PC-9 (cell line): ENCODE data around the gene DCLK2.

ENCODE experiments used
- EZH2 ChIP-seq: fragments of 200-600 bp; sonication (generic); IDR thresholded peaks from 2 replicates; pipeline ENCODE4 v1.8.0; 2017; ENCODE audit warnings: antibody characterized with exemption, low read depth
- TF ChIP-seq, protein P1 (sequence below): fragments of 200-600 bp; sonication (generic); conservative IDR thresholded peaks from 2 replicates; pipeline ENCODE4 v1.6.1; 2017; ENCODE audit warnings: mixed run types, antibody characterized with exemption, mild to moderate bottlenecking, moderate library complexity

DNA sequence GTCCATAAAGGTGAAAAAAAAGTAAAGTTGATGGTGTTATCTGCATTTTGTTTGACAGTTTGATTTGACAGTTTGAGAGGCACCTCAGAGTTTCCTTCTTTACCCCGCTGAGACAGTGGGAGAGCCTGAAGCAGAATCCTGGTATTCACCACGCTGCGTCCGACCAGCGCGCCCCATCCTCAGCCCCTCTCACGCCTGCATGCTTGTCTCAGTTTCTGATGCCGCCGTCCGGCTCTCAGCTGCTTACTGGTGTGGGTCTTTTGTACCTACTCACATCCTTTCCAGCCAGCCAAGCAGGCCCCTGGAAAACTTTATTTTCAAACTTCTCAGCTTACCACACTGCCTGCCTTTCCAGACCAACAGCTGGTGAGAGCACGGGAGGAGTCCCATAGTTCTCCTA lies 175.2 kb downstream of the DCLK2 start:
- TF ChIP-seq, protein P1, sequence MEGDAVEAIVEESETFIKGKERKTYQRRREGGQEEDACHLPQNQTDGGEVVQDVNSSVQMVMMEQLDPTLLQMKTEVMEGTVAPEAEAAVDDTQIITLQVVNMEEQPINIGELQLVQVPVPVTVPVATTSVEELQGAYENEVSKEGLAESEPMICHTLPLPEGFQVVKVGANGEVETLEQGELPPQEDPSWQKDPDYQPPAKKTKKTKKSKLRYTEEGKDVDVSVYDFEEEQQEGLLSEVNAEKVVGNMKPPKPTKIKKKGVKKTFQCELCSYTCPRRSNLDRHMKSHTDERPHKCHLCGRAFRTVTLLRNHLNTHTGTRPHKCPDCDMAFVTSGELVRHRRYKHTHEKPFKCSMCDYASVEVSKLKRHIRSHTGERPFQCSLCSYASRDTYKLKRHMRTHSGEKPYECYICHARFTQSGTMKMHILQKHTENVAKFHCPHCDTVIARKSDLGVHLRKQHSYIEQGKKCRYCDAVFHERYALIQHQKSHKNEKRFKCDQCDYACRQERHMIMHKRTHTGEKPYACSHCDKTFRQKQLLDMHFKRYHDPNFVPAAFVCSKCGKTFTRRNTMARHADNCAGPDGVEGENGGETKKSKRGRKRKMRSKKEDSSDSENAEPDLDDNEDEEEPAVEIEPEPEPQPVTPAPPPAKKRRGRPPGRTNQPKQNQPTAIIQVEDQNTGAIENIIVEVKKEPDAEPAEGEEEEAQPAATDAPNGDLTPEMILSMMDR, result no peak
- TF ChIP-seq EZH2, result no peak
